HepG2 (cell line): ENCODE measurements around the gene ALPK3. TPM values are rescaled to one million over a fixed set of nuclear protein-coding genes. Genes with fewer than 3 reads are reported as not detected.

Experiments
- AHR ChIP-seq: IDR thresholded peaks from 2 replicates; pipeline ENCODE4 v1.6.1; 2018; ENCODE audit warnings: missing genetic modification reagents, missing compliant biosample characterization
- HNRNPL ChIP-seq: fragments of 200-400 bp; formaldehyde crosslinking; IDR thresholded peaks from 2 replicates; pipeline ENCODE4 v1.6.1; 2017; ENCODE audit warnings: mild to moderate bottlenecking, low read depth, low read length
- IKZF1 ChIP-seq: fragments of 450-650 bp; IDR thresholded peaks from 2 replicates; pipeline ENCODE4 v1.7.1; 2016
- KLF11 ChIP-seq: IDR thresholded peaks from 2 replicates; pipeline ENCODE4 v1.6.1; 2016; ENCODE audit warnings: missing compliant biosample characterization
- MEF2D ChIP-seq: sonication (generic); formaldehyde crosslinking; IDR thresholded peaks from 2 replicates; pipeline ENCODE4 v1.5.1; 2020; ENCODE audit warnings: mild to moderate bottlenecking, missing genetic modification reagents
- POLR2AphosphoS5 ChIP-seq: IDR thresholded peaks from 2 replicates; pipeline ENCODE4 v1.6.1; 2012; ENCODE audit warnings: low read depth, low read length
- RBAK ChIP-seq: sonication (generic); formaldehyde crosslinking; IDR thresholded peaks from 2 replicates; pipeline ENCODE4 v1.5.1; 2020; ENCODE audit warnings: mild to moderate bottlenecking, missing genetic modification reagents
- RCOR2 ChIP-seq: IDR thresholded peaks from 2 replicates; pipeline ENCODE4 v1.6.1; 2016; ENCODE audit warnings: missing biosample characterization, missing genetic modification reagents
- SOX13 ChIP-seq, 3 experiments: fragments of 450-650 bp in 1 of 3; sonication (generic) in 1 of 3; formaldehyde crosslinking in 1 of 3; IDR thresholded peaks in 2 of 3; conservative IDR thresholded peaks in 1 of 3; 2 replicates each; pipeline versions ENCODE4 v1.5.0 to v1.6.1; 2016 to 2020; ENCODE audit warnings: antibody characterized with exemption in 1 of 3, mild to moderate bottlenecking in 1 of 3, missing compliant biosample characterization in 1 of 3, missing genetic modification reagents in 1 of 3, moderate library complexity in 1 of 3
- SP140L ChIP-seq: sonication (generic); formaldehyde crosslinking; IDR thresholded peaks from 2 replicates; pipeline ENCODE4 v1.4.0; 2020; ENCODE audit warnings: missing genetic modification reagents, borderline replicate concordance
- SP5 ChIP-seq: IDR thresholded peaks from 2 replicates; pipeline ENCODE4 v1.6.1; 2016; ENCODE audit warnings: low read depth, borderline replicate concordance
- SSRP1 ChIP-seq: IDR thresholded peaks from 2 replicates; pipeline ENCODE4 v1.6.1; 2016; ENCODE audit warnings: control low read depth
- ZBTB2 ChIP-seq: sonication (generic); formaldehyde crosslinking; IDR thresholded peaks from 2 replicates; pipeline ENCODE4 v1.8.0; 2022; ENCODE audit warnings: low read depth, missing genetic modification reagents
- ZFX ChIP-seq: sonication (generic); formaldehyde crosslinking; IDR thresholded peaks from 2 replicates; pipeline ENCODE4 v1.4.0; 2020; ENCODE audit warnings: mild to moderate bottlenecking, low read depth, missing genetic modification reagents, moderate library complexity
- ZNF124 ChIP-seq: sonication (generic); formaldehyde crosslinking; IDR thresholded peaks from 2 replicates; pipeline ENCODE4 v1.4.0; 2020; ENCODE audit warnings: missing genetic modification reagents
- ZNF44 ChIP-seq: sonication (generic); formaldehyde crosslinking; IDR thresholded peaks from 2 replicates; pipeline ENCODE4 v1.5.1; 2020; ENCODE audit warnings: mild to moderate bottlenecking, missing genetic modification reagents
- ZNF547 ChIP-seq: sonication (generic); formaldehyde crosslinking; IDR thresholded peaks from 2 replicates; pipeline ENCODE4 v1.5.1; 2020; ENCODE audit warnings: mild to moderate bottlenecking, missing genetic modification reagents
- ZNF569 ChIP-seq: sonication (generic); formaldehyde crosslinking; IDR thresholded peaks from 2 replicates; pipeline ENCODE4 v1.5.0; 2020; ENCODE audit warnings: mild to moderate bottlenecking, missing genetic modification reagents, moderate library complexity, borderline replicate concordance
- ZNF710 ChIP-seq: sonication (generic); formaldehyde crosslinking; IDR thresholded peaks from 2 replicates; pipeline ENCODE4 v1.5.0; 2020; ENCODE audit warnings: mild to moderate bottlenecking, missing genetic modification reagents, borderline replicate concordance
- ZNF713 ChIP-seq: sonication (generic); formaldehyde crosslinking; IDR thresholded peaks from 2 replicates; pipeline ENCODE4 v1.4.0; 2020; ENCODE audit warnings: mild to moderate bottlenecking, missing genetic modification reagents
- ZNF782 ChIP-seq: sonication (generic); formaldehyde crosslinking; IDR thresholded peaks from 2 replicates; pipeline ENCODE4 v1.4.0; 2020; ENCODE audit warnings: missing genetic modification reagents, mild to moderate bottlenecking, borderline replicate concordance
- ZNF792 ChIP-seq: IDR thresholded peaks from 2 replicates; pipeline ENCODE4 v1.6.1; 2016
- polyA plus RNA-seq, 8 experiments: library from polyadenylated mRNA; depleted of rRNA in 3 of 8; stranded (reverse) in 7 of 8; unstranded in 1 of 8; fragments of >200 nt; fragmentation: Illumina TruSeq in 4 of 8; extraction: Trizol in 4 of 8; gene quantifications; 2 replicates each; pipeline versions ENCODE4 v1.2.1 to v1.2.3, GENCODE V29; 2011 to 2016; ENCODE audit warnings: low read depth in 4 of 8, missing spikeins in 1 of 8, mixed read lengths in 1 of 8; ENCODE audit not compliant: insufficient read depth in 1 of 8
- total RNA-seq, 5 experiments: library from RNA; depleted of rRNA; stranded (reverse); fragments of >200 nt; fragmentation: Illumina TruSeq; extraction: Trizol; gene quantifications; 2 replicates each; pipeline ENCODE4 v1.2.3, GENCODE V29; 2016; ENCODE audit warnings: low read depth in 1 of 5
- TF ChIP-seq, protein P1 (sequence below): sonication (generic); formaldehyde crosslinking; IDR thresholded peaks from 2 replicates; pipeline ENCODE4 v1.4.0; 2020; ENCODE audit warnings: mild to moderate bottlenecking, missing genetic modification reagents, borderline replicate concordance

The ALPK3 gene
- total and polyA plus RNA-seq, 2 of the 13 experiments (the other 11 are each of a cell fraction or from before 2014, with no cell fraction given): 0.04 to 0.42 TPM

- TF ChIP-seq, protein P1, sequence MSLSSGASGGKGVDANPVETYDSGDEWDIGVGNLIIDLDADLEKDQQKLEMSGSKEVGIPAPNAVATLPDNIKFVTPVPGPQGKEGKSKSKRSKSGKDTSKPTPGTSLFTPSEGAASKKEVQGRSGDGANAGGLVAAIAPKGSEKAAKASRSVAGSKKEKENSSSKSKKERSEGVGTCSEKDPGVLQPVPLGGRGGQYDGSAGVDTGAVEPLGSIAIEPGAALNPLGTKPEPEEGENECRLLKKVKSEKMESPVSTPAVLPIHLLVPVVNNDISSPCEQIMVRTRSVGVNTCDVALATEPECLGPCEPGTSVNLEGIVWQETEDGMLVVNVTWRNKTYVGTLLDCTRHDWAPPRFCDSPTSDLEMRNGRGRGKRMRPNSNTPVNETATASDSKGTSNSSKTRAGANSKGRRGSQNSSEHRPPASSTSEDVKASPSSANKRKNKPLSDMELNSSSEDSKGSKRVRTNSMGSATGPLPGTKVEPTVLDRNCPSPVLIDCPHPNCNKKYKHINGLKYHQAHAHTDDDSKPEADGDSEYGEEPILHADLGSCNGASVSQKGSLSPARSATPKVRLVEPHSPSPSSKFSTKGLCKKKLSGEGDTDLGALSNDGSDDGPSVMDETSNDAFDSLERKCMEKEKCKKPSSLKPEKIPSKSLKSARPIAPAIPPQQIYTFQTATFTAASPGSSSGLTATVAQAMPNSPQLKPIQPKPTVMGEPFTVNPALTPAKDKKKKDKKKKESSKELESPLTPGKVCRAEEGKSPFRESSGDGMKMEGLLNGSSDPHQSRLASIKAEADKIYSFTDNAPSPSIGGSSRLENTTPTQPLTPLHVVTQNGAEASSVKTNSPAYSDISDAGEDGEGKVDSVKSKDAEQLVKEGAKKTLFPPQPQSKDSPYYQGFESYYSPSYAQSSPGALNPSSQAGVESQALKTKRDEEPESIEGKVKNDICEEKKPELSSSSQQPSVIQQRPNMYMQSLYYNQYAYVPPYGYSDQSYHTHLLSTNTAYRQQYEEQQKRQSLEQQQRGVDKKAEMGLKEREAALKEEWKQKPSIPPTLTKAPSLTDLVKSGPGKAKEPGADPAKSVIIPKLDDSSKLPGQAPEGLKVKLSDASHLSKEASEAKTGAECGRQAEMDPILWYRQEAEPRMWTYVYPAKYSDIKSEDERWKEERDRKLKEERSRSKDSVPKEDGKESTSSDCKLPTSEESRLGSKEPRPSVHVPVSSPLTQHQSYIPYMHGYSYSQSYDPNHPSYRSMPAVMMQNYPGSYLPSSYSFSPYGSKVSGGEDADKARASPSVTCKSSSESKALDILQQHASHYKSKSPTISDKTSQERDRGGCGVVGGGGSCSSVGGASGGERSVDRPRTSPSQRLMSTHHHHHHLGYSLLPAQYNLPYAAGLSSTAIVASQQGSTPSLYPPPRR: no peak
- TF ChIP-seq SP140L (CRISPR knock-in tag) (no peak), ZNF547 (CRISPR knock-in tag) (peak; percentile 63; the same call in 1 of the 2 replicates), ZNF44 (CRISPR knock-in tag) (no peak), ZNF124 (CRISPR knock-in tag) (no peak), POLR2AphosphoS5 (no peak), KLF11 (CRISPR knock-in tag) (peak; percentile 47; the same call in 1 of the 2 replicates), RBAK (CRISPR knock-in tag) (no peak), ZNF569 (CRISPR knock-in tag) (no peak), ZNF782 (CRISPR knock-in tag) (no peak), SOX13 (IDR thresholded peaks at IDR 0.05) (no peak), SOX13 (CRISPR knock-in tag; conservative IDR thresholded peaks at IDR 0.05 in 1 of 2, IDR thresholded peaks at IDR 0.05 in 1 of 2) (0 out of 4 replicates have a peak, but pooled peaks of 1 of the 2 experiments have one; percentile 17), ZNF713 (CRISPR knock-in tag) (no peak), SP5 (CRISPR knock-in tag) (no peak), HNRNPL (no peak), ZBTB2 (CRISPR knock-in tag) (no peak), ZFX (CRISPR knock-in tag) (peak; percentile 62), SSRP1 (CRISPR knock-in tag) (no peak), ZNF792 (no peak), AHR (CRISPR knock-in tag) (no peak), MEF2D (CRISPR knock-in tag) (0 out of 2 replicates have a peak, but pooled peaks have one; percentile 52), ZNF710 (no peak), RCOR2 (no peak), IKZF1 (no peak)
Measured at GRCh38 chr15:84826369-84826823, 9.2 kb downstream of the ALPK3 start (continued).
